ENCODE measurements around the gene OR51A4.
"Not testable (repeated sequence)": the region's sequence is repeated elsewhere in the genome, so short reads cannot be mapped to it uniquely, and the experiment has no call there.

OR51A4 gene

DNA sequence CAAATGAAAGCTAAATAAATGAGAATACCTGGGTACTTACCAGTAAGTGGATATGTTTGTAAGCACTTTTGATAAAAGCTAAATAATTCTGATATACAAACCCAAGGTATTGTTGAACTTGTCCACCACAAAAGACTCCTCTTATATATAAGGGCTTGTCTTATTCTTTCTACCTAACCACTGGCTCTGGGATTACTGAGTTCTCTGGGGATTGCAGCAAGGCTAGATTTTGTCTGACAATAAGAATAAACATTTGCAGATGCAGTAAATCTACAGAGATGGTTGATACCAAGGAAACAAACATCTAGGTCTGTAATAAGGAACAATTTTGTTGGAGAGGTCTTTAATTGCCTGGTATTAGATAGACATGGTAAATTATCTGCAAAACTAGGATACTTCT lies at the start of gene OR51A4:
Gene OR51A4 (minus strand): TSS at position 101 of the 400 bp plus-strand sequence. CDS start 505 bp downstream, outside the sequence.
- no peak for DNase-seq

- DNase-seq: no peak
Observed at GRCh38 chr11:4994551-4994950, 47.1 kb upstream of the OR51A4 start, which contains the start of gene OR51L1. OR51L1 (plus strand) TSS chr11:4994851; CDS start chr11:4998983, 4,132 bp downstream.

DNA sequence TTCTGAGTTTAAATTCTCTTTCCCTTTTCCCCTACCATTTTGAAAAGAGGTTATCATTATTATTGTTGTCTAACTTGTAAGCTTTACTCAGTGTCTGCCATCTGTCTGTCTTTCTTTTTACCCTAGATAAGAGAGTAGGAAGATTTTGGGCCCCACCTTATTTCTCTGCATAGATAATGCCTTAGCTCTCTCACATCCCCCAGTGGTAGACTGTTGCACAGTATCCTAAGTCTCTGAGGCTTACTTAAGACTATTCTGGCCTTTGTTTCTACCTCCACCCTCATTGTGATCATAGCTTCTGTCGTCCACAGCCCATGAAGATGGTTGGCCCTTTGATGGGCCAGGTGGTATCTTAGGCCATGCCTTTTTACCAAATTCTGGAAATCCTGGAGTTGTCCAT lies 43.7 kb upstream of the OR51A4 start:
- DNase-seq: no peak

DNA sequence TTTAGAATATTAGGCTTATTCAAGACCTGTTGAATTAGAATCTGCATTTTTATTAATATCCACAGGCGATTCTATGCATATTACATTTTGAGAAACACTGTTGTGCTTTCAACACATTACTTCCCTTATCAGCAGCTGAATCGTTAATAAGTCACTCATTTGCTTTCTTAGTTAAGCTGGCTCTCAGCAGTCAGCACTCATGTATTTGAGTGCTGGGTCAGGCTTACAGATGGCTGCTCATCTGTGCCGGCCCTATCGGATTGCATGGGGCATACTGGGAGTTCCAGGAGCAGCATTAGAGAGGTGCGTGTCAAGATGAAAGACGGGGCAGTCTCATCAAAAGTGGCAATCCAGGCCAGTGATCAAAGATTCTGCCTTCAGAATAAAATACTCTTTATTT lies 36.4 kb upstream of the OR51A4 start:
- DNase-seq: no peak

DNA sequence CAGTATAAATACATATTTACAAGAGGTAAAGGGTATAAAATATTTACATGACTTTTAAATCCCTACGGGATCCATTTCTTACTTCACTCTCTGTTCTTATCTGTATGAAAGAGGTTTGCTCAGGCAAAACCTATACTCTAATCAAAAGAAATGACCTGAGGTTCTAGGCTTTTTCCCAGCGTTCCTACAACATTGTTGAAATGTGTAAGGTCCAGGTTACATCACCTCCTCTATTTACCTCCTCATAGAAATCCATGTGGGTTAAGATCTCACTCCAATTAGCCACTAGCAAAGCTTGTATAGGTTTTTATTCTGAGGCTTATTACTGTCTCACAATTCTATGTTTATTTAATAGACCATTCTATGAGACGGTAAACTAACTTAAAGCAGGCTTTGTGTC lies 35.3 kb upstream of the OR51A4 start:
- DNase-seq: no peak

DNA sequence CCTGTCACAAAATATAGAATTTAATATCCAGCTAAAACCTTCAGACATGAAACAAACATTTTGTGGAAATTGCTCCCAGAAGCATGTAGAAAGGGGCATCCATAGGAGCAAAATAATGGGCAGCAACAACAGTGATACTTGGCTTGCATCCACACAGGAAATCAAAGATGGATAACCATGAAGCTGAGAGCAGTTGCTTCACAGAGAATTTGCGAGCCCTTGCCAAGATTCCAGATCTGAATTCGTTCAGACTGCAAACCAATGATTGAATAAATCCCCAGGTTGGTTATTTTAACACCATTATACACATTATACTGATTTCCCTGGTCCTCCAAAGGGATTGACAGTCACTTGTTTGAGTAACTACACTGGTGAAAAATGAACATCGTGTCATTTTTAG lies 31.6 kb upstream of the OR51A4 start:
- no peak for DNase-seq

GRCh38 chr11:4975436-4975835 lies 28.0 kb upstream of the OR51A4 start:
- DNase-seq: no peak

- DNase-seq: no peak
Observed at GRCh38 chr11:4962816-4963215, 15.4 kb upstream of the OR51A4 start.

DNA sequence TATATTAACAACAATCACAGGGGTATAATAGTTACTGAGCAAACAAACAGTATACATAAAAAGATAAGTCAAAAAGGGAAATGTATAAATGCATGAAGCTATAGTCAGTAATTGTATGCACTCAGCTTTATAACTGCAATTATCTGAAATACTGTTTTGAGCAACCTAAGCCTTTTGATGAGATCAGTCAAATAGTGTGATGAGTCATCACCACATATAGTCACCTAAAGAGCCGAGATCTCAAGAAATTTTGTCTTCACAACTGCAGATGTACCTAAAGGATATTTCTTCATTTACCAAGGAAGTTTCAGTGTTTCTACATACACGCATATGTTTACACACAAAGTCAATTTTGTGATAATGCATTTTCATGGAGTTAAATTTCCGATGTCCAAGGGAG lies 13.5 kb upstream of the OR51A4 start:
- DNase-seq: no peak

GRCh38 chr11:4957396-4957795 lies 10.0 kb upstream of the OR51A4 start:
- no peak for DNase-seq

- not testable (repeated sequence) for DNase-seq
Observed at GRCh38 chr11:4955613-4956012, 8.2 kb upstream of the OR51A4 start, which contains the start of gene OR51A2. OR51A2 (minus strand) TSS chr11:4955713; CDS start chr11:4955713, 0 bp downstream.

DNA sequence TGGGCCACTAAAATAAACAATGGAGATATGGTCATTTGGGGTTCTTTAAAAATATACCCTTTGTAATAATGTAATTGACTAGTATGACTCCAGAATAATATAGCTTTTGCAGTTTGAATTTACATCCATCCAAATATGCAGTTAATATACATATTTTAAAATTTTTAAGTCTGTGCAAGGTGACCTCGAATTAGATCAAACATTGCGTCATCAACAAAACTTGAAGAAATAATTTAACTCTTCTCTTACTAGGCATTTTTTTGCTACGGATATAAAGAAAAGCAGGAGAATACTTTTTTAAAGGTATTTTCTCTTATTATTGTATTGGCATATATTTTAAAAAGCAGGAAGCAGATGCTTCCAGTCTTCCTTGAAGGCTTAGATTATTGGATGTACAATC lies 10.7 kb downstream of the OR51A4 start:
- DNase-seq: no peak

GRCh38 chr11:4932751-4933150 lies 14.7 kb downstream of the OR51A4 start:
- DNase-seq: no peak

DNA sequence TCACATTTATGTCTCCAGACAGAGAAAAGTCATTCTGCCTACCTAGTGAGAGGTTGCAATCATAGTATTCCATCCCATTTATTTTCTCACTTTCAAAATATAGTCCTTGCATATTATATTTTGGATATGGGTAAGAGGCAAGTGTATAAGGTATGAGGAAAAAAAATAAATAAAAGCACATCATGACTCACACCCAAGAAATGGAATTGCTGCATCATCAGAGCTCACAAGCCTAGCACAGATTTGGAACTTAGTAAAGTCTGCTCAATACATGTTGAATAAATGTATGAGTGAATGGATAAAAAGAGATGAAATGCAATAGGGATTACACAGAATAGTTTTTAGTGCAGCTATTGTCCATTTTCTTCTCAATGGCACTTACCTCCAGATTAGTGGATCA lies 20.8 kb downstream of the OR51A4 start:
- no peak for DNase-seq

- DNase-seq: no peak
Observed at GRCh38 chr11:4924239-4924638, 23.2 kb downstream of the OR51A4 start, which contains the start of gene OR51G1. OR51G1 (minus strand) TSS chr11:4924339; CDS start chr11:4924339, 0 bp downstream.

DNA sequence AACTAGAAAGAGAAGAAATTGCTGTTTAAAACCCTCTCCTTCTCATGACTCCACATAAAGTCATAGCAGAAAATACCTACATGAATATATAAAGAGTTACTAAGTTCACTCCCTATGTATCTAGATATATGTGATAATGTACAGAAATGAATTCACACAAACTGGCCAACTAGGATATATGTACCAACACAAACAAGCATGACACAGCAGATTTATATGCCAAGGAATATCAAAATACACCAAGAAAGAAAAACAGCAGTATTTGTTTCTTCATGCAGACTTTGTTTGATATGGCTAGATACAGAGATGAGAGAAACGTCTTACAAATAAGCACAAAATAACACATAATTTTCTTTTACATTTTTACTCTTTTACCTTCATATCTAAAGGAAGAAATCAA lies 25.1 kb downstream of the OR51A4 start:
- DNase-seq: no peak

- no peak for DNase-seq
Observed at GRCh38 chr11:4921796-4922195, 25.6 kb downstream of the OR51A4 start.

- DNase-seq: no peak
Observed at GRCh38 chr11:4919250-4919649, 28.2 kb downstream of the OR51A4 start, which contains the start of gene OR51G2. OR51G2 (minus strand) TSS chr11:4919350; CDS start chr11:4915663, 3,687 bp downstream.

DNA sequence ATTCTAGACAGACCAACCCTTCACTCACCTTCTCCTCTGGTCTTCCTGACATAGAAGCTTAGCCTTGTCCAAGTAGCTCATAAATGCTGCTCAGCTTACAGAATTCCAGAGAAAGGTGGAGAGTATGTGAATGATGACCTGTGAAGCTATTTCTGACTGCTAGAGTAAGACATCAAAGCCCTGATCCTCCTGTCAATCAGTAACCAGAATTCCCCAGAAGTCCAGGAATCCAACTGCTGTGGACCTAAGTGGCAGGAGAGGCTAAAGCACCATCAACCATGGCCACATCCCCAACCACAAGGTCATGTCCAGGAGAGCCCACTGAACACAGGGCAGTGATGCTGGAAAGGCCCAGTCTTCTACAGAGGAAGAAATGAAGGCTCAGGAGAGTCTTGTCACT lies 30.8 kb downstream of the OR51A4 start:
- DNase-seq: no peak

DNA sequence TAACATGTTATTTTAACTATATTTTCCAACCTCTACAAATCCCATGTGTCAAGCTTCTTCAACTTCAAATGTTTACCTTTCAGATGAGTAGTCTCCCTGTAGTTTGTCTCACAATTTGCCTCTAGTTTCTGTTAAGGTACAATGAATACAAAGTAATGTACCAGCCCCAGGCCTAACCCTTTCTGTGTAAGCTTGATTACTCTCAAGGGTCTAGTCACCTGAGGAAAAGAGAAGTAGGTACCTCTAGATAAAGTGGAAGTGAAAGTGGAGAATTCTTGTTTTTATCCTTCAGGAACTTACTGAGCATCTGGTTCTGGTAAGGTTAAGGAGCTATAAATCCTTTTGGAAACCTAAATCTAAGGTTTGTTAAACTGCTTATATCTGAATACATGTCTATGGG lies 43.9 kb downstream of the OR51A4 start, which contains the start of gene OR51A7:
Gene OR51A7 (plus strand): TSS at position 300 of the 400 bp plus-strand sequence. CDS start 3,587 bp downstream, outside the sequence.
- no peak for DNase-seq
